T-helper 2 cell treated with Interferon-gamma antibody and Interleukin-4, amounts not matched to agents 5 μg/mL and 100 μg/mL, for 36 hours (primary cell): ENCODE measurements around the gene GON4L.
"Not testable (repeated sequence)": the region's sequence is repeated elsewhere in the genome, so short reads cannot be mapped to it uniquely, and the experiment has no call there.

ENCODE experiments used
- DNase-seq: peaks from one replicate; pipeline ENCODE4 v3.0.0; 2021; ENCODE audit warnings: low spot score
- H3K27ac Mint-ChIP-seq: one replicate; pipeline ENCODE4 v1.8.0; 2021; ENCODE audit warnings: mild to moderate bottlenecking, mixed read lengths
- H3K27me3 Mint-ChIP-seq: one replicate; pipeline ENCODE4 v1.8.0; 2021; ENCODE audit warnings: low read depth, mixed read lengths
- H3K36me3 Mint-ChIP-seq: one replicate; pipeline ENCODE4 v1.8.0; 2021; ENCODE audit warnings: low read depth, mixed read lengths
- H3K4me1 Mint-ChIP-seq: one replicate; pipeline ENCODE4 v1.8.0; 2021; ENCODE audit warnings: low read depth, mixed read lengths
- H3K4me3 Mint-ChIP-seq: one replicate; pipeline ENCODE4 v1.8.0; 2022; ENCODE audit warnings: mild to moderate bottlenecking, moderate library complexity, mixed read lengths
- H3K9me3 Mint-ChIP-seq: one replicate; pipeline ENCODE4 v1.8.0; 2021; ENCODE audit warnings: mixed read lengths

The GON4L gene

GRCh38 chr1:155833665-155834295, 23.2 kb downstream of the GON4L start:
- no peaks in the 10 kb centered on the region for H3K9me3 Mint-ChIP-seq
- no peak for DNase-seq
- H3K27me3 Mint-ChIP-seq, result no peaks in the 10 kb centered on the region
- no peak overlapping the region for H3K4me3 Mint-ChIP-seq
- H3K36me3 Mint-ChIP-seq, result peaks cover 37% of the 10 kb centered on the region
- peaks cover 20% of the 10 kb centered on the region for H3K4me1 Mint-ChIP-seq
- peak overlapping the region; percentile 52 for H3K27ac Mint-ChIP-seq

GRCh38 chr1:155831279-155831976, 25.6 kb downstream of the GON4L start:
- peaks cover 36% of the 10 kb centered on the region for H3K36me3 Mint-ChIP-seq
- H3K4me3 Mint-ChIP-seq, result no peak overlapping the region
- H3K4me1 Mint-ChIP-seq, result peaks cover 13% of the 10 kb centered on the region
- H3K9me3 Mint-ChIP-seq, result no peaks in the 10 kb centered on the region
- DNase-seq, result no peak
- H3K27me3 Mint-ChIP-seq, result no peaks in the 10 kb centered on the region
- H3K27ac Mint-ChIP-seq, result no peak overlapping the region

- H3K27me3 Mint-ChIP-seq, result no peaks in the 10 kb centered on the region
- H3K27ac Mint-ChIP-seq, result no peak overlapping the region
- H3K36me3 Mint-ChIP-seq, result peaks cover 23% of the 10 kb centered on the region
- no peak for DNase-seq
- H3K4me3 Mint-ChIP-seq, result no peak overlapping the region
- no peaks in the 10 kb centered on the region for H3K9me3 Mint-ChIP-seq
- H3K4me1 Mint-ChIP-seq, result peaks cover 4% of the 10 kb centered on the region
Measured at GRCh38 chr1:155827450-155827849, 29.6 kb downstream of the GON4L start.

GRCh38 chr1:155816351-155816750, 40.7 kb downstream of the GON4L start:
- no peak overlapping the region for H3K4me3 Mint-ChIP-seq
- H3K36me3 Mint-ChIP-seq, result peaks cover 46% of the 10 kb centered on the region
- no peaks in the 10 kb centered on the region for H3K9me3 Mint-ChIP-seq
- DNase-seq, result no peak
- peaks cover 2% of the 10 kb centered on the region for H3K4me1 Mint-ChIP-seq
- no peak overlapping the region for H3K27ac Mint-ChIP-seq
- no peaks in the 10 kb centered on the region for H3K27me3 Mint-ChIP-seq

- H3K9me3 Mint-ChIP-seq, result no peaks in the 10 kb centered on the region
- H3K36me3 Mint-ChIP-seq, result peaks cover 42% of the 10 kb centered on the region
- peaks cover 6% of the 10 kb centered on the region for H3K4me1 Mint-ChIP-seq
- H3K27ac Mint-ChIP-seq, result no peak overlapping the region
- H3K27me3 Mint-ChIP-seq, result no peaks in the 10 kb centered on the region
- no peak for DNase-seq
- H3K4me3 Mint-ChIP-seq, result no peak overlapping the region
Measured at GRCh38 chr1:155813672-155814071, 43.3 kb downstream of the GON4L start.

- Mint-ChIP-seq H3K27me3 (no peaks in the 10 kb centered on the region), H3K36me3 (peaks cover 42% of the 10 kb centered on the region), H3K4me3 (no peak overlapping the region), H3K9me3 (no peaks in the 10 kb centered on the region), H3K27ac (no peak overlapping the region), H3K4me1 (peaks cover 6% of the 10 kb centered on the region)
- no peak for DNase-seq
Measured at GRCh38 chr1:155812878-155813277, 44.1 kb downstream of the GON4L start.

- H3K4me3 Mint-ChIP-seq, result no peak overlapping the region
- H3K36me3 Mint-ChIP-seq, result peaks cover 38% of the 10 kb centered on the region
- no peaks in the 10 kb centered on the region for H3K27me3 Mint-ChIP-seq
- H3K9me3 Mint-ChIP-seq, result no peaks in the 10 kb centered on the region
- peak overlapping the region; percentile 26 for H3K27ac Mint-ChIP-seq
- H3K4me1 Mint-ChIP-seq, result peaks cover 5% of the 10 kb centered on the region
- DNase-seq, result no peak
Measured at GRCh38 chr1:155809088-155809487, 47.9 kb downstream of the GON4L start.

- Mint-ChIP-seq H3K27me3 (no peaks in the 10 kb centered on the region), H3K9me3 (no peaks in the 10 kb centered on the region)
Measured at GRCh38 chr1:155801149-155801548, 55.9 kb downstream of the GON4L start.

GRCh38 chr1:155795618-155796017, 61.4 kb downstream of the GON4L start:
- not testable (repeated sequence) for H3K4me1 Mint-ChIP-seq, H3K4me3 Mint-ChIP-seq, H3K27ac Mint-ChIP-seq, H3K27me3 Mint-ChIP-seq, H3K9me3 Mint-ChIP-seq, DNase-seq
- peaks cover 33% of the 10 kb centered on the region for H3K36me3 Mint-ChIP-seq

More at GRCh38 chr1:155801149-155801548, 55.9 kb downstream of the GON4L start:
- Mint-ChIP-seq H3K4me3 (no peak overlapping the region), H3K4me1 (no peaks in the 10 kb centered on the region), H3K36me3 (peaks cover 38% of the 10 kb centered on the region), H3K27ac (no peak overlapping the region)
- DNase-seq, result no peak

GRCh38 chr1:155794605-155795245, 62.3 kb downstream of the GON4L start:
- Mint-ChIP-seq H3K9me3 (no peaks in the 10 kb centered on the region), H3K27ac (no peak overlapping the region), H3K4me1 (no peaks in the 10 kb centered on the region), H3K27me3 (no peaks in the 10 kb centered on the region), H3K36me3 (peaks cover 31% of the 10 kb centered on the region), H3K4me3 (no peak overlapping the region)
- no peak for DNase-seq

- Mint-ChIP-seq H3K4me1 (no peaks in the 10 kb centered on the region), H3K27ac (no peak overlapping the region), H3K27me3 (no peaks in the 10 kb centered on the region), H3K9me3 (no peaks in the 10 kb centered on the region), H3K36me3 (peaks cover 22% of the 10 kb centered on the region), H3K4me3 (no peak overlapping the region)
- DNase-seq, result no peak
Measured at GRCh38 chr1:155793213-155793612, 63.8 kb downstream of the GON4L start.

- Mint-ChIP-seq H3K27ac (peak overlapping the region; percentile 45), H3K9me3 (no peaks in the 10 kb centered on the region), H3K27me3 (no peaks in the 10 kb centered on the region), H3K4me3 (no peak overlapping the region), H3K4me1 (peaks cover 12% of the 10 kb centered on the region), H3K36me3 (peaks cover 47% of the 10 kb centered on the region)
- no peak for DNase-seq
Measured at GRCh38 chr1:155777582-155777981, 79.4 kb downstream of the GON4L start.

- DNase-seq, result no peak
- H3K27me3 Mint-ChIP-seq, result no peaks in the 10 kb centered on the region
- H3K27ac Mint-ChIP-seq, result peak overlapping the region; percentile 53
- no peak overlapping the region for H3K4me3 Mint-ChIP-seq
- H3K4me1 Mint-ChIP-seq, result peaks cover 12% of the 10 kb centered on the region
- H3K9me3 Mint-ChIP-seq, result no peaks in the 10 kb centered on the region
- H3K36me3 Mint-ChIP-seq, result peaks cover 46% of the 10 kb centered on the region
Measured at GRCh38 chr1:155776414-155776813, 80.6 kb downstream of the GON4L start.

GRCh38 chr1:155773221-155773620, 83.8 kb downstream of the GON4L start:
- H3K27ac Mint-ChIP-seq, result no peak overlapping the region
- no peak for DNase-seq
- peaks cover 12% of the 10 kb centered on the region for H3K4me1 Mint-ChIP-seq
- peaks cover 62% of the 10 kb centered on the region for H3K36me3 Mint-ChIP-seq
- no peaks in the 10 kb centered on the region for H3K27me3 Mint-ChIP-seq
- H3K9me3 Mint-ChIP-seq, result no peaks in the 10 kb centered on the region
- no peak overlapping the region for H3K4me3 Mint-ChIP-seq
